Measurements from ENCODE around the gene TPK1.

Gene TPK1

GRCh38 chr7:144835652-144836544, at the start of gene TPK1:
TSS of gene TPK1 (minus strand) at chr7:144836053. CDS start at chr7:144835602, 451 bp downstream.
- no peak for TF ChIP-seq CTCF (conservative IDR thresholded peaks at IDR 0.05; ENCODE audit: low read depth, low read length)
- peak within 1 kb of the TSS; percentile 89 for H3K4me3 ChIP-seq (ENCODE audit: low read length)
- DNase-seq (ENCODE audit: low read depth), result peak; percentile 81

- no peak for DNase-seq (ENCODE audit: low read depth)
- TF ChIP-seq CTCF (conservative IDR thresholded peaks at IDR 0.05; ENCODE audit: low read depth, low read length), result no peak
- no peak overlapping the region for H3K4me3 ChIP-seq (ENCODE audit: low read length)
Observed at GRCh38 chr7:144885478-144885877, 49.6 kb upstream of the TPK1 start.

GRCh38 chr7:144884896-144885295, 49.0 kb upstream of the TPK1 start:
- peak; percentile 27 for DNase-seq (ENCODE audit: low read depth)
- no peak overlapping the region for H3K4me3 ChIP-seq (ENCODE audit: low read length)
- TF ChIP-seq CTCF (conservative IDR thresholded peaks at IDR 0.05; ENCODE audit: low read depth, low read length), result no peak

GRCh38 chr7:144873316-144873845, 37.5 kb upstream of the TPK1 start:
- no peak for TF ChIP-seq CTCF (conservative IDR thresholded peaks at IDR 0.05; ENCODE audit: low read depth, low read length)
- no peak overlapping the region for H3K4me3 ChIP-seq (ENCODE audit: low read length)
- no peak for DNase-seq (ENCODE audit: low read depth)

- H3K4me3 ChIP-seq (ENCODE audit: low read length), result no peak overlapping the region
- TF ChIP-seq CTCF (conservative IDR thresholded peaks at IDR 0.05; ENCODE audit: low read depth, low read length), result no peak
- DNase-seq (ENCODE audit: low read depth), result peak; percentile 86
Observed at GRCh38 chr7:144869082-144869481, 33.2 kb upstream of the TPK1 start.

GRCh38 chr7:144866189-144866588, 30.3 kb upstream of the TPK1 start:
- TF ChIP-seq CTCF (conservative IDR thresholded peaks at IDR 0.05; ENCODE audit: low read depth, low read length), result no peak
- H3K4me3 ChIP-seq (ENCODE audit: low read length), result no peak overlapping the region
- no peak for DNase-seq (ENCODE audit: low read depth)

- no peak overlapping the region for H3K4me3 ChIP-seq (ENCODE audit: low read length)
- DNase-seq (ENCODE audit: low read depth), result no peak
- no peak for TF ChIP-seq CTCF (conservative IDR thresholded peaks at IDR 0.05; ENCODE audit: low read depth, low read length)
Observed at GRCh38 chr7:144863320-144863647, 27.4 kb upstream of the TPK1 start.

All from retinal pigment epithelial cell (primary cell).